Lung (tissue), 12 donors: ENCODE results near the gene CLCN2. TPM values are rescaled to one million over a fixed set of nuclear protein-coding genes. Genes with fewer than 3 reads are reported as not detected.
A peak's percentile ranks its signal among the peaks of the same experiment; 100 is the strongest.

ENCODE experiments used
- ATAC-seq: fragments of 200-7000 bp; cut with Tn5 transposase; one replicate; pipeline ENCODE4 v1.9.1; 2020; ENCODE audit warnings: moderate number of reproducible peaks; ENCODE audit not compliant: insufficient read depth, low FRiP score
- DNase-seq, 3 donors: peaks; one replicate each; pipeline ENCODE4 v3.0.0-alpha.2; 2013 to 2017
- H3K27ac ChIP-seq, 2 donors: one replicate each; pipeline ENCODE4 v1.5.1; 2013; ENCODE audit warnings: mild to moderate bottlenecking in 2 of 2, moderate library complexity in 2 of 2, control low read depth in 1 of 2, inconsistent platforms in 1 of 2, low read depth in 1 of 2, low read length in 1 of 2
- H3K27me3 ChIP-seq, 3 donors: one replicate each; pipeline ENCODE4 v1.5.1; 2013; ENCODE audit warnings: low read length in 2 of 3; ENCODE audit not compliant: control insufficient read depth in 3 of 3, insufficient read depth in 3 of 3
- H3K36me3 ChIP-seq, 4 donors: one replicate each; pipeline ENCODE4 v1.5.1; 2013; ENCODE audit warnings: low read length in 4 of 4, mild to moderate bottlenecking in 1 of 4, moderate library complexity in 1 of 4; ENCODE audit not compliant: control insufficient read depth in 4 of 4, insufficient read depth in 4 of 4
- H3K4me1 ChIP-seq, 5 donors: one replicate each; pipeline ENCODE4 v1.5.1; 2013; ENCODE audit warnings: low read length in 5 of 5, mild to moderate bottlenecking in 2 of 5, moderate library complexity in 1 of 5; ENCODE audit not compliant: control insufficient read depth in 5 of 5, insufficient read depth in 5 of 5
- H3K4me3 ChIP-seq: one replicate; pipeline ENCODE4 v1.5.1; 2013; ENCODE audit warnings: mild to moderate bottlenecking, control low read depth, moderate library complexity
- H3K9ac ChIP-seq, 2 donors: one replicate each; pipeline ENCODE4 v1.5.1; 2013; ENCODE audit warnings: low read length in 2 of 2, control low read depth in 1 of 2; ENCODE audit not compliant: insufficient read depth in 1 of 2
- H3K9me3 ChIP-seq, 4 donors: one replicate each; pipeline ENCODE4 v1.5.1; 2013; ENCODE audit warnings: low read length in 3 of 4, mild to moderate bottlenecking in 1 of 4, moderate library complexity in 1 of 4; ENCODE audit not compliant: control insufficient read depth in 4 of 4, insufficient read depth in 3 of 4
- CTCF ChIP-seq: IDR thresholded peaks from 2 replicates; pipeline ENCODE4 v1.5.1; 2012; ENCODE audit warnings: mild to moderate bottlenecking; ENCODE audit errors: control extremely low read depth, extremely low read depth
- WGBS, 2 donors: extraction: QIAGEN DNeasy Blood & Tissue Kit; methylation state at CpG; one replicate each; pipeline ENCODE4 v1.1.7; 2013; 5-methylcytosine and 5-hydroxymethylcytosine counted together
- polyA plus RNA-seq, 2 donors: library from polyadenylated mRNA; stranded (reverse); fragments of 200-250 nt; gene quantifications; one replicate each; pipeline ENCODE4 v1.2.1, GENCODE V29; 2013
- total RNA-seq, 2 donors: library from RNA; depleted of rRNA in 1 of 2; stranded (reverse); fragments of >200 nt in 1 of 2; gene quantifications; one replicate each; pipeline ENCODE4 v1.2.1, GENCODE V29; 2014 to 2021
- donor health status: control.
- donor health status: control.
- donor health status: Bipolar disorder and iron deficiency.
- donor health status: healthy.
- donor health status: DM: yes; HTN: yes; CAD: no.

The CLCN2 gene
- total and polyA plus RNA-seq, 4 donors, result 2.7 to 8.7 (median 5.4) TPM

DNA sequence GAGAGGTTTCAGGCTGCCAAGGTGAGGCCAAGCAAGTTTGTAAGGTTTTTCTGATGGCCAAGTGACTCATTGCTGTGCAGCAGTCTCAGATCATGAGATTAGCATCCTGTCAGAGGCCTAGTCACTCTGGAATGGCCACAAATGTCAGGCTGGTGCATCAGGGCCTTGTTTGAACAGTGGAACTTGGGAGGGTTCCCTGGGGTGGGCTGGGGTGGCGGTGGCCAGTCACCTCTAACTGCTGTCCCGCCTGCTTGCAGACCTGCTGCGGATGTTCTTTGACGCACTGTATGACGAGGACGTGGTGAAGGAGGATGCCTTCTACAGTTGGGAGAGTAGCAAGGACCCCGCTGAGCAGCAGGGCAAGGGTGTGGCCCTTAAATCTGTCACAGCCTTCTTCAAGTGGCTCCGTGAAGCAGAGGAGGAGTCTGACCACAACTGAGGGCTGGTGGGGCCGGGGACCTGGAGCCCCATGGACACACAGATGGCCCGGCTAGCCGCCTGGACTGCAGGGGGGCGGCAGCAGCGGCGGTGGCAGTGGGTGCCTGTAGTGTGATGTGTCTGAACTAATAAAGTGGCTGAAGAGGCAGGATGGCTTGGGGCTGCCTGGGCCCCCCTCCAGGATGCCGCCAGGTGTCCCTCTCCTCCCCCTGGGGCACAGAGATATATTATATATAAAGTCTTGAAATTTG, 26.8 kb downstream of the CLCN2 start:
- Histone ChIP-seq H3K27ac (peak overlapping the region; percentile 88 to 96), H3K36me3 (peaks cover 18 to 37% (median 30%) of the 10 kb centered on the region in 4 donors), H3K9me3 (no peaks in the 10 kb centered on the region), H3K27me3 (no peaks in the 10 kb centered on the region), H3K9ac (no peak overlapping the region), H3K4me3 (no peak overlapping the region), H3K4me1 (peaks cover 3 to 30% (median 17%) of the 10 kb centered on the region in 5 donors)
- ATAC-seq, result no peak
- WGBS, 2 donors, result 85% methylated on average over 15 of the region's 15 CpGs
- TF ChIP-seq CTCF, result no peak
- no peak for DNase-seq

DNA sequence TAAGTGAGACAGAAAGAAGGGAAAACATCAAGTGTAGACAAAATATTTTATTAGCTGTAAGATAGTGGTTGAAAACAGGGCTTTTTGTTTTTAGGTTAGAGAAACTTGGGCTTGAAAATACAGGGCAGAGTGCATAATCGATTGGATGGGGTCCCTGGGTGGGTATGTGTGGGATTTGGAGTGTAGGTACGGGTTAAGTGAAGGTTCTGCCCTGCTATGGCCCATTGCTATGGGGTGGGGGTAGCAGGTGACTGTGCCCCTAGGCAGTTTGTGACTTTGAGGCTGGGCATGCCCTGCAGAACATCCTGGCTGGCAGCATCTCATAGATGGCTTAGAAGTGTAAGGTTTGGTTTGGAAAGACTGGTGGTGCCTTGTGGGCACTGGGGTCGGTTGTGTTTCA, 27.7 kb downstream of the CLCN2 start:
- H3K36me3 ChIP-seq, result peaks cover 21 to 44% (median 36%) of the 10 kb centered on the region in 4 donors
- ATAC-seq, result no peak
- WGBS, 2 donors, result 86 to 87% methylated on average over 3 of the region's 3 CpGs
- H3K27ac ChIP-seq, result peak overlapping the region in 1 of 2 donors; percentile 0
- H3K27me3 ChIP-seq, result no peaks in the 10 kb centered on the region
- TF ChIP-seq CTCF, result no peak
- H3K4me3 ChIP-seq, result no peak overlapping the region
- H3K9me3 ChIP-seq, result no peaks in the 10 kb centered on the region
- H3K4me1 ChIP-seq, result peaks cover 3 to 25% (median 17%) of the 10 kb centered on the region in 5 donors
- no peak overlapping the region for H3K9ac ChIP-seq
- no peak for DNase-seq

DNA sequence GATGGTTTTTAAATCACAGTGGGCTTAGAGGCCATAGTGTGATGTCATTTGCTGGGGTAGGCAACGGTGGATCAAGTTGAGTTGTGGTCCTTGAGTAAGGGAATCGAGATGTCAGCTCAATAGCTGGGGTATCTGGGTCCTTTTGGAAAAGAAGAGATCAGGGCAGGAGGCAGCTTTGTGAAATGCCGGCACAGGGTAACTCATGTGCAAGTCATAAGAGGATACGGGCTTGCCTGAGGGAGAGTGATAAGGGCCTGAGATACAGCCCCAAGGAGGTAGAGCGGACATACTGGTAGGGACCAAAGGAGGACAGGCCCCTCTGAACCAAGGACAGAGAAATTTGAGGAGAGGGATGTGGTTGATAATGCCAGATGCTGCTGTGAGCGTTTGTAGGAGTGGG, 28.2 kb downstream of the CLCN2 start:
- no peaks in the 10 kb centered on the region for H3K9me3 ChIP-seq
- no peaks in the 10 kb centered on the region for H3K27me3 ChIP-seq
- ATAC-seq, result no peak
- H3K9ac ChIP-seq, result no peak overlapping the region
- H3K27ac ChIP-seq, result peak overlapping the region in 1 of 2 donors; percentile 35
- peaks cover 26 to 49% (median 41%) of the 10 kb centered on the region in 4 donors for H3K36me3 ChIP-seq
- TF ChIP-seq CTCF, result no peak
- H3K4me1 ChIP-seq, result peaks cover under 1 to 20% (median 17%) of the 10 kb centered on the region in 5 donors
- H3K4me3 ChIP-seq, result no peak overlapping the region
- 88 to 92% methylated on average over 6 of the region's 6 CpGs for WGBS, 2 donors
- no peak for DNase-seq
